Thyroid gland (tissue), 4 donors: ENCODE results near the gene KDM4B. TPM values are rescaled to one million over a fixed set of nuclear protein-coding genes. Genes with fewer than 3 reads are reported as not detected.
A peak's percentile ranks its signal among the peaks of the same experiment; 100 is the strongest.

Experiments
- DNase-seq, 2 donors: peaks; one replicate each; pipeline ENCODE4 v3.0.0-alpha.2; 2019
- H3K27ac ChIP-seq, 3 donors: fragments of 200-600 bp; sonication (generic); 1 replicate in 2 of 3; 2 replicates in 1 of 3; pipeline ENCODE4 v1.5.1; 2016 to 2019; ENCODE audit warnings: mild to moderate bottlenecking in 1 of 3, moderate library complexity in 1 of 3
- H3K27me3 ChIP-seq: fragments of 200-600 bp; sonication (generic); one replicate; pipeline ENCODE4 v1.5.1; 2019
- H3K36me3 ChIP-seq, 2 donors: fragments of 200-600 bp; sonication (generic); one replicate each; pipeline ENCODE4 v1.5.1; 2016 to 2019
- H3K4me1 ChIP-seq, 2 donors: fragments of 200-600 bp; sonication (generic); one replicate each; pipeline ENCODE4 v1.5.1; 2017 to 2019
- H3K4me3 ChIP-seq, 3 donors: fragments of 200-600 bp; sonication (generic); replicated peaks in 1 of 3; 1 replicate in 2 of 3; 2 replicates in 1 of 3; pipeline ENCODE4 v1.5.1; 2016; ENCODE audit warnings: mild to moderate bottlenecking in 1 of 3
- H3K9me3 ChIP-seq: fragments of 200-600 bp; sonication (generic); one replicate; pipeline ENCODE4 v1.5.1; 2017
- POLR2A ChIP-seq, 2 donors: fragments of 450-650 bp; IDR thresholded peaks; one replicate each; pipeline ENCODE4 v1.6.1; 2017; ENCODE audit warnings: antibody characterized with exemption in 2 of 2, mild to moderate bottlenecking in 2 of 2, moderate library complexity in 1 of 2
- WGBS, 2 donors: methylation state at CpG; one replicate each; pipeline ENCODE4 v1.1.5; 2017; 5-methylcytosine and 5-hydroxymethylcytosine counted together
- intact Hi-C: fragments of 100-400 bp; cut with DNase I; formaldehyde crosslinking; loops from one replicate; pipeline ENCODE4 v1.15.1; 2023
- total RNA-seq, 4 donors: library from RNA; depleted of rRNA; stranded (reverse); fragments of >200 nt; gene quantifications; one replicate each; pipeline ENCODE4 v1.2.3, GENCODE V29; 2016
- TF ChIP-seq, protein P1 (sequence below), 6 experiments: fragments of 200-600 bp in 3 of 6; fragments of 450-650 bp in 3 of 6; sonication (generic) in 3 of 6; IDR thresholded peaks; one replicate each; pipeline ENCODE4 v1.5.1; 2016 to 2019; ENCODE audit warnings: antibody characterized with exemption in 6 of 6, mild to moderate bottlenecking in 2 of 6, inconsistent platforms in 1 of 6, moderate library complexity in 1 of 6

KDM4B gene
- total RNA-seq, 4 donors from 2014 or later = 44.3 to 87.2 (median 75.8) TPM

- no peaks in the 10 kb centered on the region for H3K9me3 ChIP-seq
- TF ChIP-seq POLR2A (IDR thresholded peaks at IDR 0.05) = no peak
- TF ChIP-seq, protein P1, sequence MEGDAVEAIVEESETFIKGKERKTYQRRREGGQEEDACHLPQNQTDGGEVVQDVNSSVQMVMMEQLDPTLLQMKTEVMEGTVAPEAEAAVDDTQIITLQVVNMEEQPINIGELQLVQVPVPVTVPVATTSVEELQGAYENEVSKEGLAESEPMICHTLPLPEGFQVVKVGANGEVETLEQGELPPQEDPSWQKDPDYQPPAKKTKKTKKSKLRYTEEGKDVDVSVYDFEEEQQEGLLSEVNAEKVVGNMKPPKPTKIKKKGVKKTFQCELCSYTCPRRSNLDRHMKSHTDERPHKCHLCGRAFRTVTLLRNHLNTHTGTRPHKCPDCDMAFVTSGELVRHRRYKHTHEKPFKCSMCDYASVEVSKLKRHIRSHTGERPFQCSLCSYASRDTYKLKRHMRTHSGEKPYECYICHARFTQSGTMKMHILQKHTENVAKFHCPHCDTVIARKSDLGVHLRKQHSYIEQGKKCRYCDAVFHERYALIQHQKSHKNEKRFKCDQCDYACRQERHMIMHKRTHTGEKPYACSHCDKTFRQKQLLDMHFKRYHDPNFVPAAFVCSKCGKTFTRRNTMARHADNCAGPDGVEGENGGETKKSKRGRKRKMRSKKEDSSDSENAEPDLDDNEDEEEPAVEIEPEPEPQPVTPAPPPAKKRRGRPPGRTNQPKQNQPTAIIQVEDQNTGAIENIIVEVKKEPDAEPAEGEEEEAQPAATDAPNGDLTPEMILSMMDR (IDR thresholded peaks at IDR 0.05) = no peak
- H3K4me3 ChIP-seq = no peak overlapping the region
- H3K4me1 ChIP-seq = no peaks in the 10 kb centered on the region
- peak in 1 of 2 donors; percentile 1 for DNase-seq
- intact Hi-C loops = no loop called here
- WGBS, 2 donors = 92 to 95% methylated on average over 29 of the region's 31 CpGs
- H3K36me3 ChIP-seq = peaks cover 60 to 77% of the 10 kb centered on the region in 2 donors
- no peak overlapping the region for H3K27ac ChIP-seq
- H3K27me3 ChIP-seq = no peaks in the 10 kb centered on the region
Measured at GRCh38 chr19:5147074-5147977, 178.4 kb downstream of the KDM4B start.

GRCh38 chr19:5147978-5148793 is 179.3 kb downstream of the KDM4B start:
- intact Hi-C loops = no loop called here
- no peak for TF ChIP-seq POLR2A (IDR thresholded peaks at IDR 0.05)
- TF ChIP-seq, protein P1 (IDR thresholded peaks at IDR 0.05) = no peak
- no peak overlapping the region for H3K27ac ChIP-seq
- peak in 1 of 2 donors; percentile 2 for DNase-seq
- 91 to 96% methylated on average over 35 to 40 of the region's 42 CpGs for WGBS, 2 donors
- H3K4me3 ChIP-seq = no peak overlapping the region
- H3K27me3 ChIP-seq = no peaks in the 10 kb centered on the region
- no peaks in the 10 kb centered on the region for H3K4me1 ChIP-seq
- no peaks in the 10 kb centered on the region for H3K9me3 ChIP-seq
- peaks cover 59 to 76% of the 10 kb centered on the region in 2 donors for H3K36me3 ChIP-seq

DNA sequence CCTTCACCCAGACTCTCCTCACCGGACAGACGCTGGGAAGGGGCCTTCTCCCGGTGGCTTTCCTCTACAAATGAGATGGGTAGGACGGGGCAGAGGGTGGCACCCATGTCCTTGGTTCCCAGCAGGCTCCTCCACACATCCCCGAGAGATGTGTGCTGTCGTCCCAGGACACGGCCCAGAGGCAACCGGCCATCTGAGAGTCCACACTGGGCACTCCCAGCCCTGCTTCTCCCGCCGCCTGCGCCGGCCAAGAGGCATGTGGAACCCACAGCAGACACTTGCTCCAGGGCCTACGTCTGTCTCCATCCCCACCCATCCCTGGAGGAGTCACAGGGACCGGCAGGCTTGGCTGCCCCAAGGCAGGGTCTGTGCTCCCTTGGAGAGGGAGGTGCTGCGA is 179.9 kb downstream of the KDM4B start:
- intact Hi-C loops = no loop called here
- Histone ChIP-seq H3K4me3 (no peak overlapping the region), H3K9me3 (no peaks in the 10 kb centered on the region), H3K4me1 (no peaks in the 10 kb centered on the region), H3K27me3 (no peaks in the 10 kb centered on the region), H3K27ac (no peak overlapping the region), H3K36me3 (peaks cover 55 to 70% of the 10 kb centered on the region in 2 donors)
- no peak for TF ChIP-seq POLR2A (IDR thresholded peaks at IDR 0.05)
- TF ChIP-seq, protein P1 (IDR thresholded peaks at IDR 0.05) = no peak
- WGBS, 2 donors = 93 to 97% methylated on average over 7 to 11 of the region's 15 CpGs
- DNase-seq = peak in 1 of 2 donors; percentile 1

- H3K36me3 ChIP-seq = peaks cover 48 to 63% of the 10 kb centered on the region in 2 donors
Measured at GRCh38 chr19:5149508-5149907, 180.6 kb downstream of the KDM4B start.

More at GRCh38 chr19:5149508-5149907, 180.6 kb downstream of the KDM4B start:
- Histone ChIP-seq H3K27ac (no peak overlapping the region), H3K4me3 (no peak overlapping the region), H3K9me3 (no peaks in the 10 kb centered on the region), H3K27me3 (no peaks in the 10 kb centered on the region), H3K4me1 (no peaks in the 10 kb centered on the region)
- intact Hi-C loops = no loop called here
- TF ChIP-seq POLR2A (IDR thresholded peaks at IDR 0.05) = no peak
- TF ChIP-seq, protein P1 (IDR thresholded peaks at IDR 0.05) = no peak
- WGBS, 2 donors = 88 to 90% methylated on average over 9 to 10 of the region's 10 CpGs
- no peak for DNase-seq
